Cardiac muscle cell (in vitro differentiated cells and primary cell): Measurements from ENCODE around the gene MARK2. TPM values are rescaled to one million over a fixed set of nuclear protein-coding genes. Genes with fewer than 3 reads are reported as not detected.

Experiments
- DNase-seq, 2 donors: peaks; one replicate each; pipeline versions ENCODE4 v3.0.0 to v3.0.0-alpha.2; 2010 to 2017; ENCODE audit warnings: low read depth in 1 of 2, low spot score in 1 of 2
- H3K27ac ChIP-seq: fragments of 200-600 bp; sonication (generic); 2 replicates; pipeline ENCODE4 v1.5.1; 2016
- H3K27me3 ChIP-seq: fragments of 200-600 bp; sonication (generic); 2 replicates; pipeline ENCODE4 v1.6.0; 2016; ENCODE audit warnings: control low read depth
- H3K36me3 ChIP-seq: fragments of 200-600 bp; sonication (generic); 2 replicates; pipeline ENCODE4 v1.5.1; 2016; ENCODE audit warnings: control low read depth
- H3K4me1 ChIP-seq: fragments of 200-600 bp; sonication (generic); 2 replicates; pipeline ENCODE4 v1.8.1; 2017; ENCODE audit warnings: low read depth, mild to moderate bottlenecking, mixed run types
- H3K4me3 ChIP-seq: fragments of 200-600 bp; sonication (generic); 2 replicates; pipeline ENCODE4 v1.5.1; 2016; ENCODE audit warnings: mild to moderate bottlenecking
- H3K9me3 ChIP-seq: fragments of 200-600 bp; sonication (generic); 2 replicates; pipeline ENCODE4 v1.5.1; 2017; ENCODE audit warnings: low read depth, mild to moderate bottlenecking, control low read depth
- CTCF ChIP-seq: IDR thresholded peaks from 2 replicates; pipeline ENCODE4 v1.5.1; 2012; ENCODE audit warnings: low read depth, mild to moderate bottlenecking, low read length
- polyA plus RNA-seq: library from polyadenylated mRNA; unstranded; fragments of >200 nt; fragmentation: Nextera tagmentation; extraction: Ambion mirVana; gene quantifications from 2 replicates; pipeline ENCODE4 v1.2.1, GENCODE V29; 2016
- total RNA-seq: library from RNA; depleted of rRNA; stranded (reverse); fragments of >200 nt; gene quantifications from 2 replicates; pipeline ENCODE4 v1.2.3, GENCODE V29; 2016

Gene MARK2
- total and polyA plus RNA-seq, 2 experiments from 2014 or later: 31.0 to 37.2 TPM

GRCh38 chr11:63879598-63880402 is 40.9 kb downstream of the MARK2 start:
- H3K27ac ChIP-seq: peak overlapping the region; percentile 58

GRCh38 chr11:63880403-63880790 is 41.5 kb downstream of the MARK2 start:
- no peaks in the 10 kb centered on the region for H3K36me3 ChIP-seq
- no peak for DNase-seq
- TF ChIP-seq CTCF: no peak
- peaks cover 57% of the 10 kb centered on the region for H3K4me1 ChIP-seq
- no peak overlapping the region for H3K4me3 ChIP-seq
- no peaks in the 10 kb centered on the region for H3K27me3 ChIP-seq
- peak overlapping the region; percentile 58 for H3K27ac ChIP-seq
- no peaks in the 10 kb centered on the region for H3K9me3 ChIP-seq

More at GRCh38 chr11:63879598-63880402, 40.9 kb downstream of the MARK2 start:
- no peak for TF ChIP-seq CTCF
- Histone ChIP-seq H3K9me3 (no peaks in the 10 kb centered on the region), H3K4me3 (no peak overlapping the region), H3K27me3 (no peaks in the 10 kb centered on the region), H3K36me3 (no peaks in the 10 kb centered on the region), H3K4me1 (peaks cover 62% of the 10 kb centered on the region)
- peak in 1 of 2 donors; percentile 66 for DNase-seq

- peak overlapping the region; percentile 78 for H3K27ac ChIP-seq
- no peak for DNase-seq
- H3K4me3 ChIP-seq: no peak overlapping the region
- peaks cover 49% of the 10 kb centered on the region for H3K4me1 ChIP-seq
- TF ChIP-seq CTCF: no peak
- no peaks in the 10 kb centered on the region for H3K36me3 ChIP-seq
- H3K9me3 ChIP-seq: no peaks in the 10 kb centered on the region
- no peaks in the 10 kb centered on the region for H3K27me3 ChIP-seq
Measured at GRCh38 chr11:63882555-63883242, 43.8 kb downstream of the MARK2 start.

- TF ChIP-seq CTCF: no peak
- no peak for DNase-seq
- H3K9me3 ChIP-seq: no peaks in the 10 kb centered on the region
- no peaks in the 10 kb centered on the region for H3K36me3 ChIP-seq
- H3K27ac ChIP-seq: peak overlapping the region; percentile 78
- no peaks in the 10 kb centered on the region for H3K27me3 ChIP-seq
- H3K4me1 ChIP-seq: peaks cover 55% of the 10 kb centered on the region
- H3K4me3 ChIP-seq: no peak overlapping the region
Measured at GRCh38 chr11:63883791-63884190, 44.9 kb downstream of the MARK2 start.

- H3K27me3 ChIP-seq: no peaks in the 10 kb centered on the region
- no peak for TF ChIP-seq CTCF
- DNase-seq: peak in 1 of 2 donors; percentile 53
- no peaks in the 10 kb centered on the region for H3K36me3 ChIP-seq
- peaks cover 56% of the 10 kb centered on the region for H3K4me1 ChIP-seq
- peak overlapping the region; percentile 78 for H3K27ac ChIP-seq
- H3K4me3 ChIP-seq: no peak overlapping the region
- no peaks in the 10 kb centered on the region for H3K9me3 ChIP-seq
Measured at GRCh38 chr11:63884196-63884932, 45.5 kb downstream of the MARK2 start.
